Tibial nerve (tissue), 4 donors: ENCODE measurements around the gene IFNGR1.

Source experiments
- EP300 ChIP-seq, 2 donors: sonication (generic); formaldehyde crosslinking; IDR thresholded peaks; one replicate each; pipeline ENCODE4 v1.6.1; 2017; ENCODE audit warnings: antibody characterized with exemption in 2 of 2, mild to moderate bottlenecking in 1 of 2
- POLR2A ChIP-seq, 2 donors: fragments of 450-650 bp; IDR thresholded peaks; one replicate each; pipeline ENCODE4 v1.6.1; 2017; ENCODE audit warnings: antibody characterized with exemption in 2 of 2, mild to moderate bottlenecking in 2 of 2, moderate library complexity in 2 of 2
- TF ChIP-seq, protein P1 (sequence below), 5 experiments: fragments of 200-600 bp in 3 of 5; fragments of 450-650 bp in 2 of 5; sonication (generic) in 3 of 5; IDR thresholded peaks; one replicate each; pipeline ENCODE4 v1.5.1; 2016 to 2019; ENCODE audit warnings: antibody characterized with exemption in 5 of 5, mild to moderate bottlenecking in 3 of 5, moderate library complexity in 2 of 5

DNA sequence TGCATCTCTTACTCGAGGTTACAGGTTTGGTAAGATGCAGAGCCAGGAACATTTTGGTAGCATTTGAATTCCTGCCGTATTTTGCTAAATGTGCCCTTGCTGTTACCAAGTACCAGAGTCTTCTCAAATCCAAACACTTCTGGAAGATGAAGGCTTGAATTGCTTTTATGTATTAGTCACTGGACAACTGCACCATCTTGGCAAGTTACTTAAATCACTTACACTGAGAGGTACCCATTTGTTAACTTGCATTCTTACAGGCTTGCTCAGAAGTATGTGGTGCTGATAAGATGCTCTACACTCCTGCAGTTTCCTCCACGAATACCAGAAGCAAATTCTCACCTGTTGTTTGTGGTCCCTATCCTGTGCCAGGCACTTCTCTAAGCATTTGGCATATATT is 58.4 kb downstream of the IFNGR1 start:
- no peak for TF ChIP-seq POLR2A (IDR thresholded peaks at IDR 0.05)
- TF ChIP-seq, protein P1, sequence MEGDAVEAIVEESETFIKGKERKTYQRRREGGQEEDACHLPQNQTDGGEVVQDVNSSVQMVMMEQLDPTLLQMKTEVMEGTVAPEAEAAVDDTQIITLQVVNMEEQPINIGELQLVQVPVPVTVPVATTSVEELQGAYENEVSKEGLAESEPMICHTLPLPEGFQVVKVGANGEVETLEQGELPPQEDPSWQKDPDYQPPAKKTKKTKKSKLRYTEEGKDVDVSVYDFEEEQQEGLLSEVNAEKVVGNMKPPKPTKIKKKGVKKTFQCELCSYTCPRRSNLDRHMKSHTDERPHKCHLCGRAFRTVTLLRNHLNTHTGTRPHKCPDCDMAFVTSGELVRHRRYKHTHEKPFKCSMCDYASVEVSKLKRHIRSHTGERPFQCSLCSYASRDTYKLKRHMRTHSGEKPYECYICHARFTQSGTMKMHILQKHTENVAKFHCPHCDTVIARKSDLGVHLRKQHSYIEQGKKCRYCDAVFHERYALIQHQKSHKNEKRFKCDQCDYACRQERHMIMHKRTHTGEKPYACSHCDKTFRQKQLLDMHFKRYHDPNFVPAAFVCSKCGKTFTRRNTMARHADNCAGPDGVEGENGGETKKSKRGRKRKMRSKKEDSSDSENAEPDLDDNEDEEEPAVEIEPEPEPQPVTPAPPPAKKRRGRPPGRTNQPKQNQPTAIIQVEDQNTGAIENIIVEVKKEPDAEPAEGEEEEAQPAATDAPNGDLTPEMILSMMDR (IDR thresholded peaks at IDR 0.05): no peak
- TF ChIP-seq EP300 (IDR thresholded peaks at IDR 0.05): no peak
